NB4 (cell line): ENCODE data around the gene SLC25A44.

ENCODE experiments used
- TF ChIP-seq, protein P1 (sequence below): IDR thresholded peaks from one replicate; pipeline ENCODE4 v1.5.1; 2012; ENCODE audit warnings: low read depth, low read length
- TF ChIP-seq, protein P2 (sequence below): IDR thresholded peaks from 2 replicates; pipeline ENCODE4 v1.6.1; 2011; ENCODE audit warnings: low read depth, low read length

DNA sequence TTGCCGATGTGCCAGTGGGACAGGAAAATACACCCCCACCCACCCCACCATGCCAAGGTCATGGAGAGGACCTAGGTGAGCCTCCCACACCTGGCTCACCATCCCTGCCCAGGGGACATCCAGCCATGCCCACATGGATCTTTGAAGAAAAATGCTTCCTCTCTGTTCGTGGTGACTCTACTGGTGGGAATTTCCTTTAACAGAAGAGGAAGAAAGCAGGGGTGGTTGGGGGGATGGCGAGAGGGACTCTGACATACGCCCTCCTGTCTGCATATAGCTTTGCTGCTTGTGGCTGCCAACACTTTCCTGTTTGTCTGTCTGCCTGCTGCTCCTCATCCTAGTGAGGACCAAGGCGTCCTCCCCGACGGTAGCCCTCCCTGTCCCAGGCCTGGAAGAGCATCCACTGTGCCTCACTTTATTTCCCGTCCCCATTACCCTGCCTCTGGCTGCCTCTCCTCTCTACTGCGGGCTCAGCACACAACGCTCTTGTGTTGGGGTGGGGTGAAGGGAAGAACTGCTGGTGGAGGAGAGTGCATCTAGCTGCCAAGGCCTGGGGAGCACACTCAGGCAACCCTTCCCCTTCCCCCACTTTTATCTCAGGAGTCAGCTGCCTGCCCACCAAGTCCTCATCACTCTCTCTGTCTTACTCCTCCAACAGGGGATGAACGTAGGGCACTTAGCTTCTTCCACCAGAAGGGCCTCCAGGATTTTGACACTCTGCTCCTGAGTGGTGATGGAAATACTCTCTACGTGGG, 38.0 kb upstream of the SLC25A44 start:
- TF ChIP-seq, protein P1, sequence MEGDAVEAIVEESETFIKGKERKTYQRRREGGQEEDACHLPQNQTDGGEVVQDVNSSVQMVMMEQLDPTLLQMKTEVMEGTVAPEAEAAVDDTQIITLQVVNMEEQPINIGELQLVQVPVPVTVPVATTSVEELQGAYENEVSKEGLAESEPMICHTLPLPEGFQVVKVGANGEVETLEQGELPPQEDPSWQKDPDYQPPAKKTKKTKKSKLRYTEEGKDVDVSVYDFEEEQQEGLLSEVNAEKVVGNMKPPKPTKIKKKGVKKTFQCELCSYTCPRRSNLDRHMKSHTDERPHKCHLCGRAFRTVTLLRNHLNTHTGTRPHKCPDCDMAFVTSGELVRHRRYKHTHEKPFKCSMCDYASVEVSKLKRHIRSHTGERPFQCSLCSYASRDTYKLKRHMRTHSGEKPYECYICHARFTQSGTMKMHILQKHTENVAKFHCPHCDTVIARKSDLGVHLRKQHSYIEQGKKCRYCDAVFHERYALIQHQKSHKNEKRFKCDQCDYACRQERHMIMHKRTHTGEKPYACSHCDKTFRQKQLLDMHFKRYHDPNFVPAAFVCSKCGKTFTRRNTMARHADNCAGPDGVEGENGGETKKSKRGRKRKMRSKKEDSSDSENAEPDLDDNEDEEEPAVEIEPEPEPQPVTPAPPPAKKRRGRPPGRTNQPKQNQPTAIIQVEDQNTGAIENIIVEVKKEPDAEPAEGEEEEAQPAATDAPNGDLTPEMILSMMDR, result no peak
- TF ChIP-seq, protein P2, sequence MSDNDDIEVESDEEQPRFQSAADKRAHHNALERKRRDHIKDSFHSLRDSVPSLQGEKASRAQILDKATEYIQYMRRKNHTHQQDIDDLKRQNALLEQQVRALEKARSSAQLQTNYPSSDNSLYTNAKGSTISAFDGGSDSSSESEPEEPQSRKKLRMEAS, result no peak
